Body of pancreas (tissue), 4 donors: Measurements from ENCODE around the gene CCDC92B.
A peak's percentile ranks its signal among the peaks of the same experiment; 100 is the strongest.

Experiments used
- CTCF ChIP-seq, 7 experiments: fragments of 450-650 bp in 4 of 7; fragments of 200-600 bp in 3 of 7; sonication (generic) in 3 of 7; IDR thresholded peaks; one replicate each; pipeline ENCODE4 v1.5.1; 2016 to 2019; ENCODE audit warnings: antibody characterized with exemption in 7 of 7
- POLR2A ChIP-seq, 3 donors: fragments of 450-650 bp; IDR thresholded peaks; one replicate each; pipeline ENCODE4 v1.6.1; 2016; ENCODE audit warnings: antibody characterized with exemption in 3 of 3, mild to moderate bottlenecking in 2 of 3

- TF ChIP-seq POLR2A (IDR thresholded peaks at IDR 0.05) (no peak), CTCF (IDR thresholded peaks at IDR 0.05) (peak in 2 of 7 experiments; percentile 14 to 56)
These were observed 24.7 kb downstream of the CCDC92B start for GRCh38 chr17:2724784-2725164.
